ENCODE measurements around the gene PEG3. TPM values are rescaled to one million over a fixed set of nuclear protein-coding genes. Genes with fewer than 3 reads are reported as not detected.

PEG3 gene
- total RNA-seq, 6 experiments from 2014 or later: not detected

DNA sequence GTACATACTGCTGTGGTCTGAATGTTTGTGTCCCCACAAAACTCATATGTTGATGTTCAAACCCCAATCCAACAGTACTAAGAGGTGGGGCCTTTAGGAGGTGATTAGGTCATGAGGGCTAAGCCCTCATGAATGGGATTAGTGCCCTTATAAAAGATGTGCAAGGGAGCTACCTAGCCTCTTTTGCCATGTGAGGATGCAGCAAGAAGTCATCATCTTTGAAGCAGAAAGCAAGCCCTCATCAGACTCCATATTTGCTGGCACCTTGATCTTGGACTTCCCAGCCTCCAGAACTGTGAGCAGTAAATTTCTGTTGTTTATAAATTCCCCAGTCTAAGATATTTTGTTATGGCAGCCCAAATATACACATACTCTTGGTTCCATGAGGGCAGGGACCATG is 33.9 kb downstream of the PEG3 start:
- Mint-ChIP-seq H3K27ac (no peak overlapping the region), H3K4me3 (no peak overlapping the region), H3K27me3 (ENCODE audit: insufficient read depth) (no peaks in the 10 kb centered on the region; the same call in 1 of the 2 replicates), H3K36me3 (ENCODE audit: low read depth) (peaks cover 2% of the 10 kb centered on the region), H3K9me3 (peaks cover 66% of the 10 kb centered on the region), H3K4me1 (ENCODE audit: low read depth) (no peaks in the 10 kb centered on the region)
- TF ChIP-seq, protein P1, sequence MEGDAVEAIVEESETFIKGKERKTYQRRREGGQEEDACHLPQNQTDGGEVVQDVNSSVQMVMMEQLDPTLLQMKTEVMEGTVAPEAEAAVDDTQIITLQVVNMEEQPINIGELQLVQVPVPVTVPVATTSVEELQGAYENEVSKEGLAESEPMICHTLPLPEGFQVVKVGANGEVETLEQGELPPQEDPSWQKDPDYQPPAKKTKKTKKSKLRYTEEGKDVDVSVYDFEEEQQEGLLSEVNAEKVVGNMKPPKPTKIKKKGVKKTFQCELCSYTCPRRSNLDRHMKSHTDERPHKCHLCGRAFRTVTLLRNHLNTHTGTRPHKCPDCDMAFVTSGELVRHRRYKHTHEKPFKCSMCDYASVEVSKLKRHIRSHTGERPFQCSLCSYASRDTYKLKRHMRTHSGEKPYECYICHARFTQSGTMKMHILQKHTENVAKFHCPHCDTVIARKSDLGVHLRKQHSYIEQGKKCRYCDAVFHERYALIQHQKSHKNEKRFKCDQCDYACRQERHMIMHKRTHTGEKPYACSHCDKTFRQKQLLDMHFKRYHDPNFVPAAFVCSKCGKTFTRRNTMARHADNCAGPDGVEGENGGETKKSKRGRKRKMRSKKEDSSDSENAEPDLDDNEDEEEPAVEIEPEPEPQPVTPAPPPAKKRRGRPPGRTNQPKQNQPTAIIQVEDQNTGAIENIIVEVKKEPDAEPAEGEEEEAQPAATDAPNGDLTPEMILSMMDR (IDR thresholded peaks at IDR 0.05): no peak
- DNase-seq: no peak

Other genes starting within 250 kb of the PEG3 start
- 1 to 10 TPM; 5.1 to 5.9 (median 5.6) TPM for gene ZNF71, start 245.4 kb downstream of the PEG3 start, total RNA-seq (2021; fragmentation: NEBNext Ultra II Directional; extraction: Animal tissue kit (Norgen Biotek cat#: 25700))
- under 1 TPM in 2 of 6 experiments, not detected in 4; 0.21 TPM for gene SMIM17, start 197.6 kb downstream of the PEG3 start, total RNA-seq (2021; fragmentation: NEBNext Ultra II Directional; extraction: Animal tissue kit (Norgen Biotek cat#: 25700))
- gene ZNF835, start 169.0 kb downstream of the PEG3 start, total RNA-seq (2021; fragmentation: NEBNext Ultra II Directional; extraction: Animal tissue kit (Norgen Biotek cat#: 25700)): not detected
- not detected for gene ZIM2, start within 50 bp of the PEG3 start, total RNA-seq (2021; fragmentation: NEBNext Ultra II Directional; extraction: Animal tissue kit (Norgen Biotek cat#: 25700))

Measured in HFFc6 (cell line).